GM12875 (cell line): ENCODE results near the gene TIGD1.

Experiments
- H3K4me3 ChIP-seq: one replicate; pipeline ENCODE4 v1.5.1; 2011; ENCODE audit warnings: low read depth, low read length, control low read depth
- CTCF ChIP-seq: IDR thresholded peaks from 2 replicates; pipeline ENCODE4 v1.5.1; 2011; ENCODE audit warnings: low read depth, mild to moderate bottlenecking, control low read depth, inconsistent platforms, low read length, moderate library complexity, borderline replicate concordance; ENCODE audit not compliant: insufficient read depth

The TIGD1 gene

GRCh38 chr2:232521959-232522622 lies 28.3 kb downstream of the TIGD1 start:
- no peak overlapping the region for H3K4me3 ChIP-seq
- peak; percentile 85 for TF ChIP-seq CTCF

- no peak overlapping the region for H3K4me3 ChIP-seq
- TF ChIP-seq CTCF = no peak
These were observed 29.3 kb downstream of the TIGD1 start for GRCh38 chr2:232521098-232521497.

GRCh38 chr2:232520489-232520888 lies 29.9 kb downstream of the TIGD1 start:
- no peak overlapping the region for H3K4me3 ChIP-seq
- no peak for TF ChIP-seq CTCF

GRCh38 chr2:232519581-232520438 lies 30.5 kb downstream of the TIGD1 start, which contains the start of gene PRSS56:
Gene PRSS56 (plus strand): TSS chr2:232520388. CDS start chr2:232520599, 211 bp downstream.
- TF ChIP-seq CTCF = no peak
- H3K4me3 ChIP-seq = no peak within 1 kb of the TSS

- TF ChIP-seq CTCF = no peak
- H3K4me3 ChIP-seq = no peak overlapping the region
These were observed 31.5 kb downstream of the TIGD1 start for GRCh38 chr2:232518844-232519243.

- no peak overlapping the region for H3K4me3 ChIP-seq
- no peak for TF ChIP-seq CTCF
These were observed 33.8 kb downstream of the TIGD1 start for GRCh38 chr2:232516551-232516950.
